IPS-18c (cell line): ENCODE results near the gene TMEM31.

Experiments
- H3K4me3 ChIP-seq: 2 replicates; pipeline ENCODE4 v1.7.0; 2013; ENCODE audit warnings: low read depth, mild to moderate bottlenecking, low read length, moderate library complexity; ENCODE audit not compliant: insufficient read depth
- H3K9me3 ChIP-seq: one replicate; pipeline ENCODE4 v1.6.1; 2013; ENCODE audit warnings: mild to moderate bottlenecking, low read length, moderate library complexity; ENCODE audit not compliant: control insufficient read depth, insufficient read depth

Gene TMEM31

GRCh38 chrX:103710609-103711008 lies at the start of gene TMEM31:
TSS of gene TMEM31 (plus strand) at chrX:103710909. CDS start at chrX:103712259, 1,350 bp downstream.
- H3K9me3 ChIP-seq: no peaks in the 10 kb centered on the region
- H3K4me3 ChIP-seq: no peak within 1 kb of the TSS

- Histone ChIP-seq H3K4me3 (peak overlapping the region; percentile 34; the same call in 1 of the 2 replicates), H3K9me3 (no peaks in the 10 kb centered on the region)
Measured at GRCh38 chrX:103663981-103664762, 46.5 kb upstream of the TMEM31 start.

- Histone ChIP-seq H3K9me3 (no peaks in the 10 kb centered on the region), H3K4me3 (no peak overlapping the region)
Measured at GRCh38 chrX:103666202-103667107, 44.3 kb upstream of the TMEM31 start.

GRCh38 chrX:103669745-103670144 lies 41.0 kb upstream of the TMEM31 start:
- Histone ChIP-seq H3K4me3 (no peak overlapping the region), H3K9me3 (no peaks in the 10 kb centered on the region)

GRCh38 chrX:103674531-103675454 lies 35.9 kb upstream of the TMEM31 start:
- H3K4me3 ChIP-seq: no peak overlapping the region
- no peaks in the 10 kb centered on the region for H3K9me3 ChIP-seq

- no peaks in the 10 kb centered on the region for H3K9me3 ChIP-seq
- no peak overlapping the region for H3K4me3 ChIP-seq
Measured at GRCh38 chrX:103678199-103678993, 32.3 kb upstream of the TMEM31 start.

GRCh38 chrX:103681443-103681842 lies 29.3 kb upstream of the TMEM31 start:
- Histone ChIP-seq H3K9me3 (no peaks in the 10 kb centered on the region), H3K4me3 (no peak overlapping the region)

- no peaks in the 10 kb centered on the region for H3K9me3 ChIP-seq
- peak overlapping the region; percentile 74 for H3K4me3 ChIP-seq
Measured at GRCh38 chrX:103685396-103685795, 25.3 kb upstream of the TMEM31 start.

GRCh38 chrX:103686199-103687072 lies 24.3 kb upstream of the TMEM31 start, which contains the start of gene MORF4L2:
TSS of gene MORF4L2 (minus strand) at chrX:103686699. CDS start at chrX:103677027, 9,672 bp downstream.
- H3K4me3 ChIP-seq: peak within 1 kb of the TSS; percentile 74

GRCh38 chrX:103687073-103687695 lies 23.5 kb upstream of the TMEM31 start:
- Histone ChIP-seq H3K9me3 (no peaks in the 10 kb centered on the region), H3K4me3 (peak overlapping the region; percentile 72)

More at GRCh38 chrX:103686199-103687072, 24.3 kb upstream of the TMEM31 start, which contains the start of gene MORF4L2:
- H3K9me3 ChIP-seq: no peaks in the 10 kb centered on the region

GRCh38 chrX:103687696-103688201 lies 23.0 kb upstream of the TMEM31 start:
- Histone ChIP-seq H3K4me3 (peak overlapping the region; percentile 72), H3K9me3 (no peaks in the 10 kb centered on the region)

- Histone ChIP-seq H3K9me3 (no peaks in the 10 kb centered on the region), H3K4me3 (no peak overlapping the region)
Measured at GRCh38 chrX:103688946-103689345, 21.8 kb upstream of the TMEM31 start.

GRCh38 chrX:103691059-103691458 lies 19.6 kb upstream of the TMEM31 start:
- Histone ChIP-seq H3K4me3 (no peak overlapping the region), H3K9me3 (no peaks in the 10 kb centered on the region)

GRCh38 chrX:103697687-103698086 lies 13.0 kb upstream of the TMEM31 start:
- H3K9me3 ChIP-seq: no peaks in the 10 kb centered on the region
- no peak overlapping the region for H3K4me3 ChIP-seq

- H3K9me3 ChIP-seq: no peaks in the 10 kb centered on the region
- H3K4me3 ChIP-seq: no peak overlapping the region
Measured at GRCh38 chrX:103699243-103699642, 11.5 kb upstream of the TMEM31 start.
